RWPE1 (cell line): ENCODE data around the gene CNTRL.

Experiments used
- CTCF ChIA-PET: fragments of 350-600 bp; sonication (Branson Sonifier 250); formaldehyde crosslinking; extraction: SDS; loops from one replicate; lab custom pipeline; 2021; lab: Yijun Ruan, JAX
- POLR2A ChIA-PET: fragments of 400-600 bp; formaldehyde crosslinking; extraction: SDS; loops from one replicate; lab custom pipeline; 2020; ENCODE audit warnings: antibody characterized with exemption; ENCODE audit not compliant: low non-redundant PET; lab: Yijun Ruan, JAX
- DNase-seq: peaks from one replicate; pipeline ENCODE4 v3.0.0; 2012; ENCODE audit warnings: low spot score
- H3K27ac ChIP-seq: fragments of 450-650 bp; 2 replicates; pipeline ENCODE4 v1.5.1; 2017
- CTCF ChIP-seq: fragments of 450-650 bp; conservative IDR thresholded peaks from 2 replicates; pipeline ENCODE4 v1.5.1; 2017; ENCODE audit warnings: low read depth, mild to moderate bottlenecking

CNTRL gene

GRCh38 chr9:121222524-121223171 is 147.9 kb downstream of the CNTRL start:
- TF ChIP-seq CTCF = peak; percentile 91
- DNase-seq = peak; percentile 48
- H3K27ac ChIP-seq = no peak overlapping the region
- ChIA-PET POLR2A (no interaction called here), CTCF (interaction anchor here (0.6 to 2.7 kb wide), 9 partner anchors 10 to 359 kb away, joined by 3 to 14 read pairs (median 3); partner anchors contain the start of gene GSN)

- no peak overlapping the region for H3K27ac ChIP-seq
- TF ChIP-seq CTCF = no peak
- ChIA-PET POLR2A (interaction anchor here (0.6 kb wide), 1 partner anchor 9 kb away, joined by 4 read pairs; no protein-coding TSS in a partner anchor), CTCF (interaction anchor here (1.3 to 2.3 kb wide), 3 partner anchors 12 to 95 kb away, joined by 4 to 6 read pairs (median 5); no protein-coding TSS in a partner anchor)
- no peak for DNase-seq
Measured at GRCh38 chr9:121225240-121225639, 150.5 kb downstream of the CNTRL start.

GRCh38 chr9:121226175-121226574 is 151.4 kb downstream of the CNTRL start:
- ChIA-PET CTCF (interaction anchor here (1.0 to 2.3 kb wide), 5 partner anchors 13 to 174 kb away, joined by 3 to 7 read pairs (median 5); no protein-coding TSS in a partner anchor), POLR2A (interaction anchor here (1.6 kb wide), 1 partner anchor 42 kb away, joined by 7 read pairs; the partner anchor contains the start of gene GSN)
- H3K27ac ChIP-seq = no peak overlapping the region
- peak; percentile 76 for DNase-seq
- TF ChIP-seq CTCF = no peak
